Glomerular endothelial cell (primary cell): ENCODE data around the gene BRD9. TPM values are rescaled to one million over a fixed set of nuclear protein-coding genes. Genes with fewer than 3 reads are reported as not detected.
"Not testable (repeated sequence)": the region's sequence is repeated elsewhere in the genome, so short reads cannot be mapped to it uniquely, and the experiment has no call there.

Experiments used
- DNase-seq: peaks from one replicate; pipeline ENCODE4 v3.0.0-alpha.2; 2011; ENCODE audit warnings: low read depth, low spot score; ENCODE audit errors: extremely low read depth
- total RNA-seq: library from RNA; depleted of rRNA; stranded (reverse); fragments of >200 nt; gene quantifications from 2 replicates; pipeline ENCODE4 v1.2.3, GENCODE V29; 2015

The BRD9 gene
- total RNA-seq, 1 donor from 2014 or later, result 47.6 TPM

DNA sequence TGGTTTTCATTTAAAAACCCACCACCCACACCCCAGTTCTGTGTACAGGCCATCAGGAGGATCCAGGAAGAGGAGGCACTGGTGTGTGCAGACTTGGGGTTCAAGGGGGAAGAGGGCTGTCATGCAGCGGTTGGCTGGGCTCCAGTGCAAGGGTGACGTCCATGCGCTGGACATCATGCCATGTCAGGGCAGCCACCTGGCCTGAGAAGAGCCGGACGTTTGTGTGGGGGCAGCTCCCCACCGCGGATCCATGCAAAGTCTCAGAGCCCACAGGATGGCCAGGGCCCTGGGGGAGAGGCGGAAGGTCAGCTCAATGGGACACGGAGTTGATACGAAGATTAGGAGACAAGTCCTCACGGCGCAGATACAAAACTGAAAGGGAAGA is 11.1 kb downstream of the BRD9 start:
- DNase-seq, result no peak

DNA sequence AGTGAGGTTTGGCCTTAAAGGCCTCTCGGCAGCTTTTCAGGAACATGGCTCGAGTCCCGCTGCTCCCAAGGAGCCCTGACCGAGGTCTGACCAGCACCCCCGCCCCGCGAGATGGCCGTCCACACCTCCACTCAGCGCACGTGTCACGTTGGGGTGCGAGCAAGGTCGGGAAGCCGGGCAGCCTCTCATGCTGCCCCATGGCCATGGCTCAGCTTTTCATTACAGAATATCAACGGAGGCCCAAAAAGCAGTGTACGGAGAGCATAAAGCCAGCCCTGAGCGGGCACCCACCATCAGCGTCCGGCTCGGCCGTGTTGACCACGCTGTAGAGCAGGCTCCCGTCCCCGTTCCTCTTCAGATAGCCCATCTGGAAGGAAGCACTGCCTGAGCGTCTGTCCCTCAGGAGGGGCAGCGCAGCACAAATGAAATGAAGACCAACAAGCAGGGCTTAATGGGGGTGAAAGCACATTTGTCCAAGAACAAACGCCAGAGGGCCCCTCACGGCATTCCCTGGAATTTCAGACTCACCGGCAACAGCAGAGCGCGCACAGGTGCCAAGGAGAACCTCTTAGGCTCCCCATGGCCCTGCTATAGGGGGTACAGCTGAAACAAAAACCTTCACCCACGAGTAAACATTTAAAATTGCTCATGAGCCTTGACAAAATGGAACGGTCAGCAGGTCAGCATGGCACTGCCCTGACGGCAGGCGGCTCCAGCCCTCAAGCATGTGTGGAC is 11.6 kb downstream of the BRD9 start:
- no peak for DNase-seq

DNA sequence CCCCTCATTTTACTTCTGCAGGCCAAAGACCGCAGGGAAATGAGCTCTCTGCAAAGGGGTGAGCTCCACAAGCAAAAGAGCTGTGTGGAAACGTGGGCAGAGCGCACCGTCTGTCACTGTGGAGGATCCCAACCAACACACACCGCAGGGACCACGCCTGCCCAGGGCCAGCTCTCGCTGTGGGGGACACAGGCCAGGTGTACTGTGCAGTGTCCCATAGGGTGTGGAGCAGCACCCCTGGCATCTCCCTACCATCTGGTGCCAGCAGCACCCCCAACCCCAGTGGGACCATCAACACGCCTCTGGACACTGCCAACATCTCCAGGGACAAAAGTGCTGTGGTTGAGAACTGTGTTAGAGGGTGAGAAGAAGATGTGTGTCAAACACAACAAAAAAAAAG is 13.9 kb downstream of the BRD9 start:
- DNase-seq, result not testable (repeated sequence)

DNA sequence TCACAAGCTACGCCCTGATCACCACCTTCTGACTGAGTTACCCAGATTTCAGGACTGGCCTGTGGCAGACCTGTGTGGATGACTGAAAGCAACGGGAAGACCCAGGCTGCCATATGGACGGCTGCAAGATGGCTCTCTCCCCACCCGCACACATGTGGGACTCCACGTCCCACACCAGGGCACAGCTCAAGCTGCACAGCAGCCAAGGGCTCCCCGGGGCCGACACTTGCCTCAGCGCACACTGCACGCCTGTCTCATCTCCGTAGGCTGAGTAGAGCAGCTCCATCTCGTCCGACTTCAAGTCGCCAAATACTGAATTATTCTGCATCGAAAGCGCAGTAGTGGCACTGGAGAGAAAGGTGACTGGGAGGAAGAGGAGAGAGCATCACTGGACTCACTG is 14.5 kb downstream of the BRD9 start:
- no peak for DNase-seq

DNA sequence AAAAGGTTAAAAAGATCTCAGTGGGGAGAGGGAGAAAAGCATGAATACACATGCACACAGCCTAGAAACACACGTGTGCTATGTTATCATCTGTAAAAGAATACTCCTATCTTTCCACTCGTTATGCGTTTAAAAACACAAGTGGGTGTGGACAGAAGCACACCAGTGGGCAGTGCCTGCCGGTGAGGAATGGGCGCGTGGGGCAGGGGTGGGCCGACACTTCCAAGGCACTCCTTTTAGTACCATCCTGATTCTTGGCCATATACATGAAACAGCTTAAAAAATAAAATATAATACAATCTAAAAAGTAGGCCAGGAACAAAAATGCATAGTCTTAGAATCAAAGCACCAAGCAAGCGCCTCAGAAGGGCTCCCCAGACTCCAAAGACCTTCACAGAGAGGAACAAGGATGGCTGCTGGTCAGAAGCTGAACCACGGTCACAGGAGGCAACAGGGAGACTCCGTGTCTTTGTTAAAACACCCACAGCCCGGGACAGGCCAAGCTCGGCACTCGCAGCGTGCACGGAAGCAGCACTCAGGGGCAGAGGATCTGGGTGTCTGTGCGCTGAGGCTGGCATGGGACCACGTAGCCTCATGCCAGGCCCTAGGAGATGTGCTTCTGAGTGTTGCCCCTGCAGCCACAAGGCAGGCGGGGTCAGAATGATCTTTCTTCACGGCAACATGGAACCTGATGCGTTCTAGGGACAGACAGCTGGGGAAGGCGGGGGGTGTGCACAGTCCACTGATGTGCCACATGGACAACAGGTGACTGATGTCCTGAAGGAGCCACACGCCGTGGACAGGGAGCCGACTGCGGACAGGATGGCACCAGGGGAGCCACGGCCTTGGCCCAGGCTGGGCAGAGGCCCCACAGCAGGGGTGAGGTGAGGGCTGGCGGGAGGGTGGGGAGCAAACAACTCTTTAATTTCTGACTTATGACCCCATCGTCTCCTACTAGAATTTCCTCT is 15.9 kb downstream of the BRD9 start:
- no peak for DNase-seq

DNA sequence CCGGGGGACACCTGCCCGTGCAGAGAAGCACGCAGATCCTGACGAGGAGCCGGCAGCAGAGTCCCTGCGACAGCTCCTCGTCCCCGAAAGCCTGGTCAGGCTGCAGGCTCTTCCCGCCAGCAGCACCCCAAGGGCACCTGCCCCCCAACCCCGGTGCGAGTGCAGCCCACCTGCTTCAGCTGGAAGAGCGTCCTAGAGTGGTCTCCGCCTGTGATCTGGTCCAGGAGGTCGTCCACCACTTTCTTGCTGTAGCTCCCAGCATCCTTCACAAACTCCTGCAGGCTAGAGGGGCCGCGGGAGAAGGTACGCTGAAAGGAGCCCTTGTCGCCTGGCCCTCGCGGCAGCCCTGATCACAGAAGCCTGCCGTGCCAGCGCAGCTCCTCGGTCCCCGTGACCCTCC is 16.7 kb downstream of the BRD9 start:
- DNase-seq, result no peak

DNA sequence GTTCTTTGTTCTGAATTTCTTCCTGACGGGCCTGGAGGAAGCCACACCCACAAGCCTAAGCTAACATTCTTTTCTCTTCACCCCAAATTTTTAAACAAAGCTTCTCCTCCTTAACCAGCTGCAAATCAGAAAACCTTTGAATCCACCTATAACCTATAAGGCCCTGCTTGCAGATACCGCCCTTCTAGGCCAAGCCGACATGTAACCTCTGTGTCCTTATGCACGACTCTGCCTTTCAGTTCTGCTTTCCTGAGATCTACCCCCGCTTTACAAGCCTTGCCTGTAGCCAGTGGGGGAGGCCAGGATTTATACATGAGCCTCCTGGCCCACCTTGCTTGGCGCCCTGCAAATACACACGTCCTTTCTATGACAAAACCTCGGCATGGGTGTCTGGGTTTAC is 19.3 kb downstream of the BRD9 start:
- DNase-seq, result no peak

DNA sequence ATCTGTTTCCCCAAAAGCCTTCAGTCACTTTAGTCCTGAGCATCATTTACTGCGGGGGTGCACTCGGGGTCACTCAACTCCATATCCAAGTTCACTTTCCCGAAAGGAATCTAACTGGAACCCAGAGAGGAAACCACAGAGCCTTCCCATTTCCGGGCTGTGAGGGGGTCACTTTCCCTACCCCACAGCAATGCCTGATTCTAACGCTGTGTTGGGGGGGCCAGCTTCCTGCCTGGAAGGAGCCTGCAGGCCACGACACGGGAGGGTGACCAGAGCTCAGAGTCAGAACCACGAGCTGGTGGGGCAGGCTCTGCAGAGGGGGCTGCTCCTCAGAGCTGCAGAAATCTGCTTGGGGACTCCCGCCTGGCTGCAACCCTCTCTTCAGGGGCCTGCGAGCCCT is 20.3 kb downstream of the BRD9 start:
- no peak for DNase-seq

DNA sequence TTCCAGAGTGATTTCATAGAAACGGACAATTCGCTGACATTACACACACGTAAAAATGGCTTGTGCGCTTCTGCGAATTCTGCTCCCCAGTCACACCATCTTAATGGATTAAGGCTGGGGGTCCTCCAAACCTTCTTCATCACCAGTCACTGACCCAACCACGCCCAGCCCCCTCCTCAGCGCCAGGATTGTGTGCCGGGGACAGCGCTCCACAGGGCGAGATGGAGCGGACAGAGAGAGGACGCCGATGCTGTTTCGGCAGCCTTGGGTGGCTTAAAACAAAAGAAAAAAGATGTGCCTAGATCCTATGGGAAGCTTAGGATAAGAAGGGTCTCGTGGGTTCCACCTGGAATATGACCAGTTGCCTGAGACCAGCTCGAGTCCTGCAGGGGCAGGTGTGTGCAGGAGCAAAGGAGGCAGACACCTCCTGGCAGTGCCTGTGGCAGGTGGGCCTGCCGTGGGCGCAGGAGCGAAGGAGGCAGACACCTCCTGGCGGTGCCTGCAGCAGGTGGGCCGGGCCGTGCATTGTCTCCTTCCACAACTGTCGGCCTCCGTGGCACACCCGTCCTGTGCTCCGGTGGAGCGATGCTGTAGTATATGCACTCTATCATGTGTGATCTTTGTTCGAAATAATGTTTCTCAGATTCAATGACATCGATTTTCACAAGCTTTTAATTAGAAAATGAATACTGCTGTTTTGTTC is 20.9 kb downstream of the BRD9 start:
- DNase-seq, result no peak

DNA sequence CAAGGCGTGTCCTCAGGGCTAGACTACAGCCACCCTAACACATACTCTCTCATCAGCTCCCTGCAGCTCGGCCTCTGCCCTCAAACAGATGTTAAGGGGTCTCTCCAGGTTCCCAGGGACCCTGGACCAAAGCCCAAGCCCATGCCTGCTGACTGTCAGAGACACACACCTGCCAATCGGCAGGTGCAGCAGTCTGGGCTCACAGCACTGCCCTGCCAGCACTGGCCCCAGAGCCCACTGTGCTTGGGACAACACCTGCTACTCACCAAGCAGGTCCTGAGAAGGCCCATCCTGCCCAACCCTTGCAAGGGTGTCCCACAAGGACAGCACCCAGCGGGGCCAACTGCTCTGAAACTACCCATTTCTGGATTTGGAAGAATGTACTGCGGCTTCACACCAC is 21.6 kb downstream of the BRD9 start:
- no peak for DNase-seq

DNA sequence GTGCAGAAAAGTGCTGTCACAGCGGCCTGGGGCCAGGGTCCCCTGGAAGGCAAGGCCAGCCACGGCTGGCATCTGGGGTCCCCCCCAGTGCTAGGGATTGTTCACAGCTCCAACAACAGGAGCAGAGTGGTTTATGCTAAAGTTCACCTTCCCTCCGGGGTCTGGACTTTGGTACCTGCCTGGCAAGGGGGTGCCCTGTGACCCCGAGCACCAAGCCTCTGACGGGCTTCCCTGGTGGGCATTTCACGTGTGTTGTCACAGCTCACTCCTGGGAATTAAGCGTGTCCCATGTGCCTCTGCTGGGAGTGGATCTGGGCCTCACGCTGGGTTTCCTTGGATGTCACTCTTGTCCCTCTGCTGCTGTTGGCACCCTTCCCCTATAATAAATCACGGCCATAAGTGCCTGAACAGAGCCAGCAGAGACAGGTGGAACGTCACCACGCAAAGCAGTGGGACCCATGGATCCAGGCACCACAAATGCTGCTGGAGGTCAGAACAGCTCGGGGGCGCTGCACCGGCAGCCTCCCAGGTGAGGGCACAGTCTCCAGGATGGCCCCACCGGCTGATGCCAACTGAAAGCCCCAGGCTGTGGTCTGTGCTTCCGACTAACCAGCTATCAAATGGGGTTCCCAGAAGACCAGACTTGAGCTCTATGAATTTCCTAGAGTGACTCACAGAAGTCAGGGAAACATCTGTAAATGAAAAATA is 24.0 kb downstream of the BRD9 start:
- DNase-seq, result no peak

DNA sequence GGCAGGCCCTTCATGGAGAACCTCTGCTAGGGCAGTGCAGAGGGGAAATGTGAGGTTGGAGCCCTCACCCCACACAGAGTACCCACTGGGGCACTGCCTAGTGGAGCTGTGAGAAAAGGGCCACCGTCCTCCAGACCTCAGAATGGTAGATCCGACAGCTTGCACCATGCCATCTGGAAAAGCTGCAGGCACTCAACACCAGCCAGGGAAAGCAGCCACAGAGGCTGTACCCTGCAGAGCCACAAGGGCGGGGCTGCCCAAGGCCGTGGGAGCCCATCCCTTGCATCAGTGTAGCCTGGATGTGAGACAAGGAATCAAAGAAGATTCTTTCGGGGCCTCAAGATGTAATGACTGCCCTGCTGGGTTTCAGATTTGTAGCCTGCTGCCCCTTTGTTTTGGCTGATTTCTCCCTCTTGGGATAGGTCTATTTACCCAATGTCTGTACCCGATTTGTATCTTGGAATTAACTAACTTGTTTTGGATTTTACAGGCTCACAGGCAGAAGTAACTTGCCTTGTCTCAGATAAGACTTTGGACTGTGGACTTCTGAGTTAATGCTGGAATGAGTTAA is 25.2 kb downstream of the BRD9 start:
- no peak for DNase-seq

DNA sequence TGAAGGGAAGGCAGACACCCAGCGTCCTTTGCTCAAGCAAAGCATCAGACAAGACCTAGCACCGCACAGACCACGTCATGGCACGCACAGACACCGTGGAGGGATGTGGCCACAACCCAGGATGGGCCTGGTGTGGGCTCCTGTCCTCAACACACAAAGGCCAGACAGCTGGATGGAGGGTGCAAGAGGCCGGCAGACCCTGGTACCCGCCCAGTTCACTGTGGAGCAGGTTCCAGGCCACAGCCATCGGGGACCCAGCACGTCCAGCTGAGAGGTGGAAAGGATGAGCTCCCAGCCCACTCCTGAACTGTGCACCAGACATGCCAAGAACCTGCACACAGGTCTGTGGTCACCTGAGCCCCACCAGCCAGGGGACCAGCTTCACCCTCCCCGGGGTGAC is 26.8 kb downstream of the BRD9 start:
- DNase-seq, result no peak

DNA sequence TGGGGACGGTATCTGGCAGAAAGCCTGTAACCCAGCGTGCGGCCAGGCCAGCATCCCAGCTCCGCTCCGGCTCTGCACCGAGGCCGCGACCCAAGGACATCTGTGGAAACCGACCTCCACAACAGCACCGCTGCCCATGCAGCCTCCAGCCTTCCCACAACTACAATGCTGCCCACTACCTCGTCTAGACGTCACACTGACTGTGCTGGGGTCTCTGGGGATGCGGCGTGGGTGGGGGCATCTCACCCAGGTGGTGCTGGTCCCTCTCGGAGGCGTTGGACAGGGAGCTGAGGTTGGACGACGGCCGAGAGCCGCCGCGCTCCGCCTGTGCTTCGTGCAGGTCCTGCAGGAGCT is 27.5 kb downstream of the BRD9 start:
- no peak for DNase-seq

DNA sequence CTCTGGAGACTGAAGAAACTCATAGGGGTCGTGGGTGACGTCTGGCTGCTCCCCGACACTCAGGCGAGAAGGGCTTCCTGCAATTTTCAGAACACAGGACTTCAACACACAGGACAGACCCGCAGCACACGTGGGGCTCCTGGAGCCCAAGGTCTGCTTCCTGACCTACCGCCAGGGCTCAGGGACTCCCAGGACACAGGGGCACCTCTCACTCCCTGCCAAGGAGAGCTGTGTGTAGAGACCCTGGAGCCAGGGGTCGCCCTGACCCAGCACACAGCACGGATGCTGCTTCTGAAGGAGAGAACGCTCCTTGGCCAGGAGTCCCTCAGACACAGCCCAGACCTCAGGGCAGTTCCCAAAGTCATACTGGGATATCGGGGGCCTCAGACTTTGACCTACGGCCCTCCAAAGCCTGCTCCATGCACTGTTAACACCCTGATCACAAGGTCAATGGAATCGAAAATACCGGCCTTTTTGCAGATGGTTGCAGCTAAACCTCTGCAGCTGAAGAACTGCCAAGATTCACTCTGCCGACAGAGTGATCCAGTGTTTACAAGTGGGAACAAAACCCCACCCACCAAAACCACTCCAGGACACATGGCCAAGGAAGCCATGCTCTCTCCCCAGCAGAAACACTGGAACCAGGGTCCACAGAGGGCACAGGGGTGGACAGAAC is 28.0 kb downstream of the BRD9 start:
- DNase-seq, result no peak

DNA sequence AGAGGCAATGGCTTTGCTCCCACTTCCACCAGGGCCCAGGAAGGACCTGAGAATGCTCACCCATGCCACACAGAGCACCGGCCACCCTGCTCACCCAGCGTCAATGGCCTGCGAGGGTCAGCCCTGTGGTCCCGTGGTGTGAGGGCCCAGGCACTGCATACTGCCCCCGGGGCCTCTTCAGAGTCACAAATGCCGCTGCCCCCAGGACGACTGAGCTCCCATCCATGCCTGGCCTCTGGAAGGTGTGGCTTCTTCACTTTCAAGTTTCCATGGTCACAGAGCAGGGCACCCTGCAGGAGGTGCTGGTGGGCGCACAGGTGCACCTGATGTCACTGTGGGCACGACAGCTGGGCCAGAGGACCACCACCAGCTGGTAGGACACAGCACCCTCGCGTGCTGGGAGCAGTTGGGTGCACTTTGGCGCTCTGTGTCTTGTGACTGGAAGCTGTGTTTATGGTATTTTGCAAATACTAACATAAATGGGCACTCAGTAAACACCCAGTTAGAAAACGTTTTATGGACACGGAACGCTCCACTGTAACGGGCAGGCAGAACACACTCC is 29.3 kb downstream of the BRD9 start:
- no peak for DNase-seq

DNA sequence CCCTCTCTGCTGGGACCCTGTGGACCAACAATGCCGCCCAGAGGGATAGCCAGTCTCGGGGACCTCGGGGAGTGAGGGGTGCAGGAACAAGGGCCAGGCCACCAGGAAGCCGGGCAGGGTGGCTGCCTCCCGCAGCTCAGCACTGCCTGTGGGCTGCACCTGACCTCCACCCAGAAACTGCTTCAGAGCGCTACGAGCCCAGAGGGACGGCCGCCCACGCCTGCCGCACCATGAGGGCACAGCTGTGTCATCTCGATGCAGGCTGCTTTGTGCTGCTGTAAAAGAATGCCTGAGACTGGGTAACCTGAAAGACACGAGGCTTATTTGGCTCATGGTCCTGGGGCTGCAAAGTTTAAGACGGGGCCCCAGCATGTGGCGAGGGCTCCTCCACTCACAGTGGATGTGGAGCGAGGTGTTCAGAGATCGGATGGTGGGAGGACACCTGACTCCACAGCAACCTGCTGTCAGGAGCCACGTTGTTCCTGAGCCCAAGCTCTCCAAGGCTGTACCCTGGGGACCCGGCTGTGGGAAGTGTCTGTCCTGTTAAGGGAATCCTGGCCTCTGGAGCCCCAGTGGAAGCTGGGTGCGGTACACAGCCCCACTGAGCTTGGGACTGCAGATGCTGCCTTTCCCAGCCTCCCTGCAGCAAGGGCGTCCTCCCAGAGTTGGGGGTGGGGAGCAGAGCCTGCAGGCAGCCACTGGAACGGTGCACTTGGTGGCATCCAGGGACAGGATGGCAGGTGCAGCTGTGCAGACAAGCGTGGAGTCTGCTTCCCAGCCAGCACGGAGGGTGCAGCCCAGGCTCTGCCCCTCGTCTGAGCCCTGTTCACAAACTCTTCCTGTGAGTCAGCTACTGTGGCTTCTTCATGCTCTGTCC is 30.0 kb downstream of the BRD9 start:
- DNase-seq, result no peak

DNA sequence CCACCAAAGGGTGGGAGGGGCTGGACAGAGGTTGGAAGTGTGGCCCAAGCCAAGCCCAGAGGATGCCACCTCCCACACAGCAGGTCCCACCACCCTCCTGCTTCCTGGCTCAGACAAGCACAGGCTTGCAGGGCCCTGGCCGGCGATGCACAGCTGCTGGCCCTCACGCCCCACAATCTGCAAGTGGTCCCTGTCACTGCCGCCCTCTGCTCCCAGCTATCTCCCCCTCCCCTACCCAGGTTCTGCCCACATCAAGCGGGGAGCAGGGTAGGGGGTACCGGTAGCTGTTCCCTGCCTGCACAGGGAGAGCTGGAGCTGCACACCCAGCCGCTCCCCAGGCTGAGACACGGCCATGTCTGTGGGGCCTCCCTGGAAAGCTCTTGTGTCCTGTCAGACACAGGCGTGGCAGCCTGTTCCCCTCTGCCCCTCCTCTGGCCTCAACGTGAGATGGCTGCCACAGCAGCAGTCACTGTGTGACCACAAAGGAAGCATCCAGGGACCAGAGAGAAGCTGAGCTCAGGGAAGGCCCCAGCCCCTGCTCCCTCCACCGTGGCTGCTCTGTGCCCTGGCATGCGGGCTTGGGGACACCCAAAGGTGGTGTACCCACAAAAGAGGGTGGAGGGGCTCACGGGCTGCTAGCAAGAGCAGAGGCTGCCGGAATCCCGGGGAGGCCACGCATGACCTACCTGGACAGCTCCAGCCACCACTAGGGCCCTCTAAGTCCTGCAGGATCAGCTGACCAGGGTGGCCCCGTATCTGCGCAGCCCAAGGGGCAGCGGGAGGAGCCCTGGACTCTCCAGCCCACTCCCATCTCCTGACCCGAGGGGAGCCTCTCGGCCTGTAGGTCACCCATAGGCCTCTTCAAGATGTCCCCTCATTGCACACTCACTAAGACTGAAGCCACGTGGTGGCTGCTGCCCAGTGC is 30.9 kb downstream of the BRD9 start:
- DNase-seq, result no peak
